Measurements from ENCODE around the gene FAT1.

GRCh38 chr4:186676531-186677161, 47.0 kb downstream of the FAT1 start:
- TF ChIP-seq CTCF (conservative IDR thresholded peaks at IDR 0.05; ENCODE audit: low read length) (no peak), EZH2phosphoT487 (IDR thresholded peaks at IDR 0.05; ENCODE audit: borderline replicate concordance, low read depth, low read length) (no peak)

Data from OCI-LY7 (cell line).